GM23248 (cell line): Measurements from ENCODE around the gene LOXHD1.

Source experiments
- EZH2 ChIP-seq: fragments of 200-600 bp; sonication (generic); IDR thresholded peaks from 2 replicates; pipeline ENCODE4 v1.6.1; 2018; ENCODE audit warnings: antibody characterized with exemption, mild to moderate bottlenecking; ENCODE audit not compliant: insufficient read depth, poor library complexity, severe bottlenecking
- EZH2phosphoT487 ChIP-seq: fragments of 200-600 bp; sonication (generic); IDR thresholded peaks from 2 replicates; pipeline ENCODE4 v1.6.1; 2018; ENCODE audit warnings: antibody characterized with exemption, moderate library complexity, mild to moderate bottlenecking, low read depth; ENCODE audit not compliant: insufficient read depth

GRCh38 chr18:46447323-46447722, 209.7 kb downstream of the LOXHD1 start:
- TF ChIP-seq EZH2 = no peak
- no peak for TF ChIP-seq EZH2phosphoT487
